Muscle of leg (tissue), 11 donors: ENCODE results near the gene FAM228B. TPM values are rescaled to one million over a fixed set of nuclear protein-coding genes. Genes with fewer than 3 reads are reported as not detected.
"Not testable (repeated sequence)": the region's sequence is repeated elsewhere in the genome, so short reads cannot be mapped to it uniquely, and the experiment has no call there.

Experiments
- DNase-seq: peaks from one replicate; pipeline ENCODE4 v3.0.0; 2013
- H3K27ac ChIP-seq: one replicate; pipeline ENCODE4 v1.5.1; 2013; ENCODE audit warnings: mild to moderate bottlenecking, low read length, control low read depth
- H3K27me3 ChIP-seq: one replicate; pipeline ENCODE4 v1.6.1; 2013; ENCODE audit warnings: low read length; ENCODE audit not compliant: control insufficient read depth, insufficient read depth
- H3K36me3 ChIP-seq: one replicate; pipeline ENCODE4 v1.6.1; 2013; ENCODE audit warnings: low read length; ENCODE audit not compliant: control insufficient read depth, insufficient read depth
- H3K4me1 ChIP-seq: one replicate; pipeline ENCODE4 v1.6.1; 2013; ENCODE audit warnings: low read length; ENCODE audit not compliant: control insufficient read depth, insufficient read depth
- H3K4me3 ChIP-seq: one replicate; pipeline ENCODE4 v1.5.1; 2013; ENCODE audit warnings: low read length, control low read depth
- H3K9me3 ChIP-seq: replicated peaks from 2 replicates; pipeline ENCODE4 v1.6.1; 2013; ENCODE audit warnings: low read depth, low read length; ENCODE audit not compliant: control insufficient read depth
- WGBS: methylation state at CpG from one replicate; pipeline ENCODE4 v1.1.5; 2013; ENCODE audit warnings: missing lambda C conversion rate; ENCODE audit not compliant: insufficient coverage; 5-methylcytosine and 5-hydroxymethylcytosine counted together
- polyA plus RNA-seq, 8 donors: library from polyadenylated mRNA; unstranded; fragments of 120-200 nt; gene quantifications; one replicate each; pipeline versions ENCODE4 v1.2.1 to v1.2.3, GENCODE V29; 2013; ENCODE audit warnings: inconsistent platforms in 1 of 8, low replicate concordance in 1 of 8; ENCODE audit not compliant: insufficient read length in 8 of 8, insufficient read depth in 1 of 8
- total RNA-seq: library from RNA; stranded (reverse); fragments of 120-200 nt; gene quantifications from one replicate; pipeline ENCODE4 v1.2.4, GENCODE V29; 2013

The FAM228B gene
- total and polyA plus RNA-seq, 9 donors, result 11.2 to 31.5 (median 15.3) TPM

- Histone ChIP-seq H3K4me3 (no peak overlapping the region), H3K27me3 (no peaks in the 10 kb centered on the region)
- no CpG with 5 or more reads among the region's 2 CpGs for WGBS
Measured at GRCh38 chr2:24115057-24115456, 8.2 kb upstream of the FAM228B start.

DNA sequence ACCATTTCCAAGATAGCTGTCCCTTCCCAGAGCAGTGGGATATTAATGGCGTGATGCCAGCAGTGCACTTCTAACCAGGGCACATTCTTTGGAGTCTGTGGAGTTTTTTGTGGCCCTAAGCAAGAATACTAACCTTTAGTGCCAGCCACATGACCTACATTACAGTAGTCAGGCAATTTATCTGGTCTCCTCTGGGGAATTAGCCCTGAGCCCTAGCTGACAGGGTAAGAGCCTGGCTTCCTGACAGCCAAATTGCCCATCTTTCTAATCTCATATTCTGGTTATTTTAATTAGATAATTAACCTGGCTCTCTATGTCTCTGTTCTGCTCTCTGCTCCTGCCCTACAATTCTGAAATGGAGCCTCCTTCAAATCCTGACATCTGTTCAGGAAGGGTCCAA lies 5.4 kb upstream of the FAM228B start:
- Histone ChIP-seq H3K27me3 (no peaks in the 10 kb centered on the region), H3K4me3 (no peak overlapping the region), H3K27ac (no peak overlapping the region), H3K36me3 (peaks cover 9% of the 10 kb centered on the region), H3K9me3 (peaks cover 7% of the 10 kb centered on the region), H3K4me1 (peaks cover 15% of the 10 kb centered on the region)
- no CpG with 5 or more reads among the region's 1 CpG for WGBS
- DNase-seq, result no peak

More at GRCh38 chr2:24115057-24115456, 8.2 kb upstream of the FAM228B start:
- Histone ChIP-seq H3K9me3 (peaks cover 7% of the 10 kb centered on the region), H3K27ac (no peak overlapping the region), H3K36me3 (peaks cover 9% of the 10 kb centered on the region), H3K4me1 (peaks cover 6% of the 10 kb centered on the region)
- no peak for DNase-seq

DNA sequence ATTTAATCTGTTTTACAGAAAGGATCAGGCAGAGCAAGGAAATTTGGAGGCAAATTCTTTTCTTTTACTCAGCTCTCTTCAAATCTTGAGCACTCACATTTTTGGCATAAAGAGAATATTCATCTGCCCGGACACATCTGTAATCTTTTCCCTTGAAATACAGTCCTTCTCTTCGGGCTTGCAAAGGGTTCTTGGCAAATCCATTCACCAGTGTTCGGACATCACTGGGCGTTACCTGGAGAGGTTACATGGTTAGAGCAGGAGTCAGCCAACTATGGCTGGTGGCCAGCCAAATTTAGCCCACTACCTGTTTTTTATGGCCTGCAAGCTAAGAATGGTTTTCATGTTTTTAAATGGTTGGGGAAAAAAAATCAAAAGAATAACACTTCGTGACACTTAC lies 2.2 kb upstream of the FAM228B start:
- DNase-seq, result peak; percentile 93

GRCh38 chr2:24121469-24121868 lies 1.8 kb upstream of the FAM228B start:
- DNase-seq, result peak; percentile 86
- no peaks in the 10 kb centered on the region for H3K27me3 ChIP-seq
- H3K4me1 ChIP-seq, result peaks cover 25% of the 10 kb centered on the region
- no peaks in the 10 kb centered on the region for H3K36me3 ChIP-seq
- H3K27ac ChIP-seq, result peak overlapping the region; percentile 29
- 0% methylated on average over 3 of the region's 4 CpGs for WGBS
- H3K4me3 ChIP-seq, result no peak overlapping the region
- no peaks in the 10 kb centered on the region for H3K9me3 ChIP-seq

More for the DNA sequence above, 2.2 kb upstream of the FAM228B start:
- Histone ChIP-seq H3K9me3 (no peaks in the 10 kb centered on the region), H3K36me3 (no peaks in the 10 kb centered on the region), H3K4me3 (no peak overlapping the region), H3K4me1 (peaks cover 25% of the 10 kb centered on the region), H3K27me3 (no peaks in the 10 kb centered on the region), H3K27ac (peak overlapping the region; percentile 45)
- 20% methylated on average over 1 of the region's 5 CpGs for WGBS

GRCh38 chr2:24122366-24123194 lies 689 bp upstream of the FAM228B start:
- peaks cover 25% of the 10 kb centered on the region for H3K4me1 ChIP-seq
- H3K4me3 ChIP-seq, result peak overlapping the region; percentile 58
- H3K27ac ChIP-seq, result peak overlapping the region; percentile 98
- no peaks in the 10 kb centered on the region for H3K9me3 ChIP-seq
- H3K36me3 ChIP-seq, result no peaks in the 10 kb centered on the region
- peak; percentile 53 for DNase-seq
- H3K27me3 ChIP-seq, result no peaks in the 10 kb centered on the region
- 12% methylated on average over 6 of the region's 15 CpGs for WGBS

GRCh38 chr2:24123922-24124580 lies 782 bp downstream of the FAM228B start:
- DNase-seq, result peak; percentile 61
- H3K9me3 ChIP-seq, result no peaks in the 10 kb centered on the region
- H3K4me3 ChIP-seq, result peak overlapping the region; percentile 58
- H3K27me3 ChIP-seq, result no peaks in the 10 kb centered on the region
- peak overlapping the region; percentile 98 for H3K27ac ChIP-seq
- no peaks in the 10 kb centered on the region for H3K36me3 ChIP-seq
- H3K4me1 ChIP-seq, result peaks cover 25% of the 10 kb centered on the region
- 3% methylated on average over 7 of the region's 9 CpGs for WGBS

DNA sequence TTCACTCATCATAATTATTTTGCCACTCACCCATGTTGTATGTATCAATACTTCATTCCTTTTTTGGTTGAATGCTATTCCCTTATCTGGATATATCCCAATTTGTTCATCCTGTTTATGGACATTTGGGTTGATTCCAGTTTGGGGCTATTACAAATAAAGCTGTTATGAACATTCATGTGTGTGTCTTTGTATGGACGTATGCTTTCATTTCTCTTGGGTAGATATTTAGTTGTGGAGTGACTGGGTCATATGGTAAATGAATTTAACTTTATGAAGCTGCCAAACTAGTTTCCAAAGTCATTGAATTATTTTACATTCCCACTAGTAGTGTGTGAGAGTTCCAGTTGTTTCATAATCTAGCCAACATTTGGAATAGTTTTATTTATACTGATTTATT lies 2.7 kb downstream of the FAM228B start:
- no peaks in the 10 kb centered on the region for H3K9me3 ChIP-seq
- H3K27me3 ChIP-seq, result no peaks in the 10 kb centered on the region
- peaks cover 25% of the 10 kb centered on the region for H3K4me1 ChIP-seq
- peak; percentile 91 for DNase-seq
- peak overlapping the region; percentile 23 for H3K27ac ChIP-seq
- H3K4me3 ChIP-seq, result no peak overlapping the region
- no peaks in the 10 kb centered on the region for H3K36me3 ChIP-seq
- no CpG with 5 or more reads among the region's 1 CpG for WGBS

DNA sequence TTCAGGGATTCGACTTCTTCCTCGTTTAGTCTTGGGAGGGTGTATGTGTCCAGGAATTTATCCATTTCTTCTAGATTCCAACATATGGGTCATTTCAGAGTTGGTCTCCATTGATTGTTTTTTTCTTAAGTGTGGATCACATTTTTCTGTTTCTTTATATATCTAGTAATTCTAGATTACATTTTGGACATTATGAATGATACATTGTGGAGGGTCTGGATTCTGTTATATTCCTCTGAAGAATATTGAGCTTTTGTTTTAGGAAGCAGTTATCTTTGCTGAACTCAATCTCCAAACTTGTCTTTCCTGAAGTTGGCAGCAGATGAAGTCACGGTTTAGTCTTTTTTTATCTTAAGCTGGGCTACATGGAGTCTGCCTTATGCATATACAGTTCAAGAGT lies 9.3 kb downstream of the FAM228B start:
- no peak overlapping the region for H3K4me3 ChIP-seq
- H3K27me3 ChIP-seq, result no peaks in the 10 kb centered on the region
- H3K27ac ChIP-seq, result no peak overlapping the region
- WGBS, result 100% methylated on average over 1 of the region's 3 CpGs
- no peaks in the 10 kb centered on the region for H3K4me1 ChIP-seq
- DNase-seq, result no peak
- peaks cover 5% of the 10 kb centered on the region for H3K9me3 ChIP-seq
- H3K36me3 ChIP-seq, result no peaks in the 10 kb centered on the region

GRCh38 chr2:24140305-24140704 lies 17.0 kb downstream of the FAM228B start:
- H3K4me3 ChIP-seq, H3K4me1 ChIP-seq, DNase-seq, H3K27ac ChIP-seq, H3K27me3 ChIP-seq, H3K9me3 ChIP-seq: not testable (repeated sequence)
- peaks cover 12% of the 10 kb centered on the region for H3K36me3 ChIP-seq
- 80% methylated on average over 1 of the region's 5 CpGs for WGBS

GRCh38 chr2:24147364-24147763 lies 24.1 kb downstream of the FAM228B start:
- Histone ChIP-seq H3K9me3 (peaks cover 13% of the 10 kb centered on the region), H3K4me3 (no peak overlapping the region), H3K27ac (no peak overlapping the region), H3K4me1 (no peaks in the 10 kb centered on the region), H3K27me3 (no peaks in the 10 kb centered on the region), H3K36me3 (peaks cover 19% of the 10 kb centered on the region)
- no peak for DNase-seq
